GM12801 (cell line): ENCODE measurements around the gene PPT2.

Experiments used
- CTCF ChIP-seq: IDR thresholded peaks from one replicate; pipeline ENCODE4 v1.5.1; 2011; ENCODE audit warnings: control low read depth; ENCODE audit not compliant: insufficient read length; ENCODE audit errors: extremely low read depth

The PPT2 gene

GRCh38 chr6:32110632-32111031 lies 43.3 kb upstream of the PPT2 start:
- TF ChIP-seq CTCF = no peak

GRCh38 chr6:32111424-32112066 lies 42.4 kb upstream of the PPT2 start:
- TF ChIP-seq CTCF = no peak

GRCh38 chr6:32112431-32112980 lies 41.4 kb upstream of the PPT2 start:
- TF ChIP-seq CTCF = no peak

- TF ChIP-seq CTCF = no peak
Measured at GRCh38 chr6:32113386-32114352, 40.3 kb upstream of the PPT2 start.

- no peak for TF ChIP-seq CTCF
Measured at GRCh38 chr6:32114796-32115195, 39.1 kb upstream of the PPT2 start.

GRCh38 chr6:32115623-32116022 lies 38.3 kb upstream of the PPT2 start:
- TF ChIP-seq CTCF = no peak

GRCh38 chr6:32116674-32117073 lies 37.3 kb upstream of the PPT2 start:
- no peak for TF ChIP-seq CTCF
